ENCODE data around the gene FAM13B.

DNA sequence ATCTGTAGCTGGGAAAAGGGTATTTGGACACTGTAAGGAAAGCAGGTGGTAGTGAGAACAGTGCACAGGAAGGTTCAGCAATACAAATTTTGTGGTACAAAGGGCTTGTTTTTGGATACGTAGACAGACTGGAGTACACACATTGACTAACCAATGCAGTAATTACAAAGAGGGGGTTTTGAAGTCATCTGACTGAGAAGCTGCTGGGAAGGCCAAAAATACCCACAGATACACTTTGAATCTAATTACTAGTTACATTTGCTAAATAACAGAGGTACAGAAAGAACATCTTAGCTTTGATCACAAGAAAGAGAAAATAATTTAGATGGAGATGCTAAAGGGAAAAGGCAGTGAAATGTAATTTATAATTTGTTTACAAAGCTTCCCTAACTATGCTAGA is 97.7 kb downstream of the FAM13B start:
- no peak for TF ChIP-seq POLR2AphosphoS5 (IDR thresholded peaks at IDR 0.05; ENCODE audit: borderline replicate concordance, low read depth, low read length)
- no peak for TF ChIP-seq EZH2 (IDR thresholded peaks at IDR 0.05)
